Esophagus muscularis mucosa (tissue), 4 donors: Measurements from ENCODE around the gene CACNB4. TPM values are rescaled to one million over a fixed set of nuclear protein-coding genes. Genes with fewer than 3 reads are reported as not detected.
A peak's percentile ranks its signal among the peaks of the same experiment; 100 is the strongest.
"Not testable (repeated sequence)": the region's sequence is repeated elsewhere in the genome, so short reads cannot be mapped to it uniquely, and the experiment has no call there.

Experiments
- DNase-seq: peaks from one replicate; pipeline ENCODE4 v3.0.0-alpha.2; 2017; ENCODE audit errors: extremely low spot score
- H3K27ac ChIP-seq, 4 donors: fragments of 200-600 bp; sonication (generic); replicated peaks in 1 of 4; 1 replicate in 3 of 4; 2 replicates in 1 of 4; pipeline ENCODE4 v1.5.1; 2016 to 2019; ENCODE audit warnings: mild to moderate bottlenecking in 1 of 4
- H3K27me3 ChIP-seq, 4 donors: fragments of 200-600 bp; sonication (generic); one replicate each; pipeline versions ENCODE4 v1.5.1 to v1.6.0; 2016 to 2019
- H3K36me3 ChIP-seq, 4 donors: fragments of 200-600 bp; sonication (generic); one replicate each; pipeline ENCODE4 v1.5.1; 2016 to 2019
- H3K4me1 ChIP-seq, 4 donors: fragments of 200-600 bp; sonication (generic); one replicate each; pipeline ENCODE4 v1.5.1; 2016 to 2019
- H3K4me3 ChIP-seq, 4 donors: fragments of 200-600 bp; sonication (generic); 1 replicate in 2 of 4; 2 replicates in 2 of 4; pipeline ENCODE4 v1.5.1; 2016 to 2019; ENCODE audit warnings: mild to moderate bottlenecking in 4 of 4, moderate library complexity in 1 of 4
- H3K9me3 ChIP-seq, 4 donors: fragments of 200-600 bp; sonication (generic); 1 replicate in 3 of 4; 2 replicates in 1 of 4; pipeline ENCODE4 v1.5.1; 2016 to 2019
- EP300 ChIP-seq: sonication (generic); formaldehyde crosslinking; IDR thresholded peaks from one replicate; pipeline ENCODE4 v1.6.1; 2017; ENCODE audit warnings: antibody characterized with exemption
- POLR2A ChIP-seq: fragments of 450-650 bp; IDR thresholded peaks from one replicate; pipeline ENCODE4 v1.6.1; 2017; ENCODE audit warnings: antibody characterized with exemption, moderate library complexity, mild to moderate bottlenecking, low read depth
- POLR2AphosphoS5 ChIP-seq, 2 donors: sonication (generic); formaldehyde crosslinking; IDR thresholded peaks; one replicate each; pipeline ENCODE4 v1.6.1; 2017; ENCODE audit warnings: antibody characterized with exemption in 2 of 2
- WGBS: methylation state at CpG from one replicate; pipeline ENCODE4 v1.1.5; 2018; 5-methylcytosine and 5-hydroxymethylcytosine counted together
- intact Hi-C: fragments of 100-400 bp; cut with DNase I; formaldehyde crosslinking; loops from one replicate; pipeline ENCODE4 v1.15.1; 2023
- total RNA-seq, 4 donors: library from RNA; depleted of rRNA; stranded (reverse); fragments of >200 nt; gene quantifications; one replicate each; pipeline versions ENCODE4 v1.1.0 to v1.2.1, GENCODE V29; 2016
- TF ChIP-seq, protein P1 (sequence below), 3 experiments: fragments of 200-600 bp in 2 of 3; fragments of 450-650 bp in 1 of 3; sonication (generic) in 2 of 3; IDR thresholded peaks; one replicate each; pipeline ENCODE4 v1.5.1; 2017 to 2019; ENCODE audit warnings: antibody characterized with exemption in 3 of 3, mild to moderate bottlenecking in 2 of 3, moderate library complexity in 1 of 3

The CACNB4 gene
- total RNA-seq, 4 donors from 2014 or later: 1.7 to 3.5 (median 2.3) TPM

DNA sequence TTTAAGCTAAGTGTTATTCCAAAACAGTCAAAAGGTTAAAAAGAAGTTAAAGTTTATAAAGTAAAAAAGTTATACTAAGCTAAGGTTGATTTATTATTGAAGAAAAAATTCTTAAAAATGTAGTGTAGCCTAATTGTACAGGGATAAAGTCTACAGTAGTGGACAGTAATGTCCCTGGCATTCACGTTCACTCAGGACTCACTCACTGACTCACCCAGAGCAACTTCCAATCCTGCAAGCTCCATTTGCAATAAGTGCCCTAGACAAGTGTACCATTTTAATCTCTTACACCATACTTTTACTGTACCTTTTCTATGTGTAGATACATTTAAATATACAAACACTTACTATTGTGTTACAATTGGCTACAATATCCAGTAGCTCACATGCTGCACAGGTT, 86.1 kb downstream of the CACNB4 start:
- WGBS: 62% methylated on average over 1 of the region's 1 CpG
- TF ChIP-seq EP300 (no peak), POLR2AphosphoS5 (IDR thresholded peaks at IDR 0.05) (no peak), POLR2A (no peak)
- TF ChIP-seq, protein P1, sequence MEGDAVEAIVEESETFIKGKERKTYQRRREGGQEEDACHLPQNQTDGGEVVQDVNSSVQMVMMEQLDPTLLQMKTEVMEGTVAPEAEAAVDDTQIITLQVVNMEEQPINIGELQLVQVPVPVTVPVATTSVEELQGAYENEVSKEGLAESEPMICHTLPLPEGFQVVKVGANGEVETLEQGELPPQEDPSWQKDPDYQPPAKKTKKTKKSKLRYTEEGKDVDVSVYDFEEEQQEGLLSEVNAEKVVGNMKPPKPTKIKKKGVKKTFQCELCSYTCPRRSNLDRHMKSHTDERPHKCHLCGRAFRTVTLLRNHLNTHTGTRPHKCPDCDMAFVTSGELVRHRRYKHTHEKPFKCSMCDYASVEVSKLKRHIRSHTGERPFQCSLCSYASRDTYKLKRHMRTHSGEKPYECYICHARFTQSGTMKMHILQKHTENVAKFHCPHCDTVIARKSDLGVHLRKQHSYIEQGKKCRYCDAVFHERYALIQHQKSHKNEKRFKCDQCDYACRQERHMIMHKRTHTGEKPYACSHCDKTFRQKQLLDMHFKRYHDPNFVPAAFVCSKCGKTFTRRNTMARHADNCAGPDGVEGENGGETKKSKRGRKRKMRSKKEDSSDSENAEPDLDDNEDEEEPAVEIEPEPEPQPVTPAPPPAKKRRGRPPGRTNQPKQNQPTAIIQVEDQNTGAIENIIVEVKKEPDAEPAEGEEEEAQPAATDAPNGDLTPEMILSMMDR (IDR thresholded peaks at IDR 0.05): no peak
- Histone ChIP-seq H3K9me3 (no peaks in the 10 kb centered on the region), H3K27ac (no peak overlapping the region), H3K36me3 (no peaks in the 10 kb centered on the region), H3K4me3 (no peak overlapping the region), H3K4me1 (peaks cover 0 to 3% (median 0%) of the 10 kb centered on the region in 4 donors), H3K27me3 (no peaks in the 10 kb centered on the region)
- intact Hi-C loops: no loop called here
- no peak for DNase-seq

GRCh38 chr2:152011724-152012123, 87.1 kb downstream of the CACNB4 start:
- Histone ChIP-seq H3K4me3 (no peak overlapping the region), H3K9me3 (no peaks in the 10 kb centered on the region), H3K4me1 (peaks cover 0 to 3% (median 0%) of the 10 kb centered on the region in 4 donors), H3K36me3 (no peaks in the 10 kb centered on the region), H3K27ac (no peak overlapping the region), H3K27me3 (no peaks in the 10 kb centered on the region)
- no peak for DNase-seq
- TF ChIP-seq, protein P1 (IDR thresholded peaks at IDR 0.05): no peak
- TF ChIP-seq POLR2AphosphoS5 (IDR thresholded peaks at IDR 0.05) (no peak), EP300 (no peak), POLR2A (no peak)
- intact Hi-C loops: no loop called here
- 79% methylated on average over 2 of the region's 2 CpGs for WGBS

GRCh38 chr2:152005607-152006006, 93.2 kb downstream of the CACNB4 start:
- no peaks in the 10 kb centered on the region for H3K27me3 ChIP-seq
- no peak overlapping the region for H3K27ac ChIP-seq
- TF ChIP-seq, protein P1 (IDR thresholded peaks at IDR 0.05): no peak
- TF ChIP-seq POLR2A (no peak), POLR2AphosphoS5 (IDR thresholded peaks at IDR 0.05) (no peak), EP300 (no peak)
- no peaks in the 10 kb centered on the region for H3K36me3 ChIP-seq
- intact Hi-C loops: no loop called here
- H3K4me1 ChIP-seq: peaks cover 10 to 43% (median 39%) of the 10 kb centered on the region in 4 donors
- DNase-seq: no peak
- no peaks in the 10 kb centered on the region for H3K9me3 ChIP-seq
- no peak overlapping the region for H3K4me3 ChIP-seq
- 68% methylated on average over 4 of the region's 4 CpGs for WGBS

GRCh38 chr2:152003283-152003682, 95.6 kb downstream of the CACNB4 start:
- 55% methylated on average over 5 of the region's 5 CpGs for WGBS
- intact Hi-C loops: loop anchor here (5.0 kb wide), 1 partner anchor 176 kb away; the partner anchor contains the start of gene ARL5A
- H3K9me3 ChIP-seq, H3K27me3 ChIP-seq, DNase-seq, H3K36me3 ChIP-seq: not testable (repeated sequence)
- Histone ChIP-seq H3K4me3 (peak overlapping the region in 1 of 4 donors; percentile 16), H3K27ac (peak overlapping the region; percentile 52 to 61 (median 61)), H3K4me1 (peaks cover 10 to 43% (median 39%) of the 10 kb centered on the region in 4 donors)

DNA sequence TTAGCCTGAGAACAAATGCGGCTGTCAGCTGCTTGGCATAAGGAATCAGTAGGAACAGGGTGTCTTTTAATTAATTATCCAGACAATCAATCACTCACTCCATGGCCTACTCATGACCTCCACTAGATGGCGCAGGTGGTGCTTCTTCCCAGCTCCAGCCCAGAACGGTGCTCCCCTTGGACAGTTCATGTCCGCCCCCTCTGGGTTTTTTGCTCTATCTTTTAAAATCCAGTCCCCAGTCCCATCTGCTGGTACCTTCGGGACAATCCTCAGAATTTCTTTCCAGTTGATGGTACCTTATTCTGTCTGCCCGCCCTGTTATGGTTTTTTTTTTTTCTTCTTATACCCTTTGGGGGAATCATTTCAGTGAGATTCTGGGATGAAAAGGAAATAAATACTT, 99.8 kb downstream of the CACNB4 start:
- Histone ChIP-seq H3K36me3 (no peaks in the 10 kb centered on the region), H3K4me1 (peaks cover 9 to 51% (median 45%) of the 10 kb centered on the region in 4 donors), H3K9me3 (no peaks in the 10 kb centered on the region), H3K27ac (no peak overlapping the region), H3K4me3 (no peak overlapping the region), H3K27me3 (no peaks in the 10 kb centered on the region)
- TF ChIP-seq POLR2A: no peak
- TF ChIP-seq, protein P1 (IDR thresholded peaks at IDR 0.05): peak; percentile 50 to 70 (median 61)
- TF ChIP-seq POLR2AphosphoS5 (IDR thresholded peaks at IDR 0.05): no peak
- no peak for TF ChIP-seq EP300
- 57% methylated on average over 6 of the region's 6 CpGs for WGBS
- no peak for DNase-seq
- intact Hi-C loops: loop anchor here (5.0 kb wide), 1 partner anchor 37 kb away; no protein-coding TSS in a partner anchor
